ENCODE results near the gene GCC2.

The GCC2 gene

DNA sequence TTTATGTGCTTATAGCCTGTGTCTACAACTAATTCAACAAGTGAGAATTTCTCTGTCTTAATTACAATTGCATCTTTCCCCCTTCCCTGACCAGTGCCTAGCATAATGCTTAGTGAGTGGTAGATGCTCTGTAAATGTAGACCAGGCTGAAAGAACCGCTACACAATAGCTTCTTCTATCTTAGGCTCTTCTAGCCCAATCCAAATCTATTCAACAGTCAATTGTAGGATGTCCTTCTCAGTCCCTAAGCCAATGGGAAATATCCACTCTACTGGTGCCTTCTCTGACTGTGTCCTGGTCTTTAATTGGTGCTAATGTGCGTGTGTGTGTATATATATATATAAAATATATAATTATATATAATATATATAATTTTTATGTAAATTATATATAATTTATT is 34.1 kb upstream of the GCC2 start:
- TF ChIP-seq MYC (IDR thresholded peaks at IDR 0.05; ENCODE audit: low read depth, low read length) (no peak), POLR2A (IDR thresholded peaks at IDR 0.05; ENCODE audit: extremely low read depth, insufficient read length) (no peak)
- TF ChIP-seq, protein P1, sequence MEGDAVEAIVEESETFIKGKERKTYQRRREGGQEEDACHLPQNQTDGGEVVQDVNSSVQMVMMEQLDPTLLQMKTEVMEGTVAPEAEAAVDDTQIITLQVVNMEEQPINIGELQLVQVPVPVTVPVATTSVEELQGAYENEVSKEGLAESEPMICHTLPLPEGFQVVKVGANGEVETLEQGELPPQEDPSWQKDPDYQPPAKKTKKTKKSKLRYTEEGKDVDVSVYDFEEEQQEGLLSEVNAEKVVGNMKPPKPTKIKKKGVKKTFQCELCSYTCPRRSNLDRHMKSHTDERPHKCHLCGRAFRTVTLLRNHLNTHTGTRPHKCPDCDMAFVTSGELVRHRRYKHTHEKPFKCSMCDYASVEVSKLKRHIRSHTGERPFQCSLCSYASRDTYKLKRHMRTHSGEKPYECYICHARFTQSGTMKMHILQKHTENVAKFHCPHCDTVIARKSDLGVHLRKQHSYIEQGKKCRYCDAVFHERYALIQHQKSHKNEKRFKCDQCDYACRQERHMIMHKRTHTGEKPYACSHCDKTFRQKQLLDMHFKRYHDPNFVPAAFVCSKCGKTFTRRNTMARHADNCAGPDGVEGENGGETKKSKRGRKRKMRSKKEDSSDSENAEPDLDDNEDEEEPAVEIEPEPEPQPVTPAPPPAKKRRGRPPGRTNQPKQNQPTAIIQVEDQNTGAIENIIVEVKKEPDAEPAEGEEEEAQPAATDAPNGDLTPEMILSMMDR (IDR thresholded peaks at IDR 0.05; ENCODE audit: low read depth, low read length), result no peak
- TF ChIP-seq, protein P2, sequence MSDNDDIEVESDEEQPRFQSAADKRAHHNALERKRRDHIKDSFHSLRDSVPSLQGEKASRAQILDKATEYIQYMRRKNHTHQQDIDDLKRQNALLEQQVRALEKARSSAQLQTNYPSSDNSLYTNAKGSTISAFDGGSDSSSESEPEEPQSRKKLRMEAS (IDR thresholded peaks at IDR 0.05; ENCODE audit: low read depth, low read length), result no peak
- DNase-seq (ENCODE audit: low read depth), result no peak
- H3K4me3 ChIP-seq (ENCODE audit: low read depth, low read length), result no peak overlapping the region

DNA sequence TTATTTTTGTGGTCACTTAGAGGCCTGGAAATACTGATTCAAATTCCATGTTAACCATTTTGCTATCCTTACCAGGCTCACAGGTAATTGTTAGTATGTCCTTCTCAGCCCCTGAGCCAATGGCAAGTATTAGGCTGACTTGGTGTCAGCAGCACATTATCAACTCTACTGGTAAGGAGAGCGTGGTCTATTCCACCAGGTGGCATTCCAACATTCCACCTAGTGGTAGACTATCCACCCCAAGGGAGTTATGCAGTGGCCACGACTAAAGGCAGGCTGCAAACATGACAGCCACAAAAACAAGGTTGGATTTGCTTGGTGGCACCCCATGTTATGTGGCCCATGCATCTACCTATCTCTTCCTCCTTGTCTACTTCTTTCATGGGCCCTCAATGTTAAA is 31.8 kb upstream of the GCC2 start:
- TF ChIP-seq, protein P2 (IDR thresholded peaks at IDR 0.05; ENCODE audit: low read depth, low read length), result no peak
- TF ChIP-seq MYC (IDR thresholded peaks at IDR 0.05; ENCODE audit: low read depth, low read length), result no peak
- TF ChIP-seq, protein P1 (IDR thresholded peaks at IDR 0.05; ENCODE audit: low read depth, low read length), result no peak
- no peak for TF ChIP-seq POLR2A (IDR thresholded peaks at IDR 0.05; ENCODE audit: extremely low read depth, insufficient read length)
- no peak overlapping the region for H3K4me3 ChIP-seq (ENCODE audit: low read depth, low read length)
- DNase-seq (ENCODE audit: low read depth), result peak; percentile 19

DNA sequence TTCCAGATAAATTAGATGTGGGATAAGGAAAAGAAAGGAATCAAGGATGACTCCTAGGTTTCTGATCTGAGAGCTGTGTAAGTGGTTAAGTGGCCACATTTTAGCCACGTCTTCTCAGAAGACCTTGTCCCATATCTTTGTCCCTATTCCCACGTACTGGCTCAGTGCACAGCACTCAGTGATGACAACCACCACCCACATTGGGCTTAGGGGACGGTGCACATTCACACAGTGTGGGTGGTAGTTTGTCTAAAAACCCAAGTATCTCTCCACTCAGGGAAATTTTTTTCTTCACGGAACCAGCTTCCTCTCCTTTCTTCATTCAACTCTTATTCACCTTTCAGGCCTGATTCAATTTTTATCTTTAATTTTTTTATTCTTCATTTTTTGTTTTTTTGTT is 30.6 kb upstream of the GCC2 start:
- TF ChIP-seq, protein P2 (IDR thresholded peaks at IDR 0.05; ENCODE audit: low read depth, low read length), result no peak
- no peak for TF ChIP-seq POLR2A (IDR thresholded peaks at IDR 0.05; ENCODE audit: extremely low read depth, insufficient read length)
- TF ChIP-seq, protein P1 (IDR thresholded peaks at IDR 0.05; ENCODE audit: low read depth, low read length), result no peak
- no peak for DNase-seq (ENCODE audit: low read depth)
- H3K4me3 ChIP-seq (ENCODE audit: low read depth, low read length), result no peak overlapping the region

DNA sequence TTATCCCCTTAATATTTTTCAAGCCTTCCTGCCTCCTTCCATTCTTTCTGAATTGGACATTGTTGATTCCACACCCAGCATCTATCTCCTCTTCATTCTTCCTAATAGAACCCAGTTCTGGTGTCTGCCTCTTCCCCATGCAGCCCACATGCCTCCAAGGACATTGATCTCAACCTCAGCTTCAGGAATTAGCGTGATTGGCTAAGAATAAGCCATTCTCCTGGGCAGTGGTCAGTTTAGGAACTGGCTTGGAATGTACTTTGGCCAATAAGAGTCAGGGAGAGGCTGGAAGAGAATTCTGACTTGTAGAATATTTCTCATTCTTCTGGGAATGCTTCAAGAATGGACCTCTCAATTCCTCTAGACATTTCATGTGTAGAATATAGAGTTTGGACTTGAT is 25.9 kb upstream of the GCC2 start:
- TF ChIP-seq, protein P1 (IDR thresholded peaks at IDR 0.05; ENCODE audit: low read depth, low read length), result no peak
- TF ChIP-seq POLR2A (IDR thresholded peaks at IDR 0.05; ENCODE audit: extremely low read depth, insufficient read length) (no peak), MYC (IDR thresholded peaks at IDR 0.05; ENCODE audit: low read depth, low read length) (no peak)
- TF ChIP-seq, protein P2 (IDR thresholded peaks at IDR 0.05; ENCODE audit: low read depth, low read length), result no peak
- no peak overlapping the region for H3K4me3 ChIP-seq (ENCODE audit: low read depth, low read length)
- DNase-seq (ENCODE audit: low read depth), result no peak

DNA sequence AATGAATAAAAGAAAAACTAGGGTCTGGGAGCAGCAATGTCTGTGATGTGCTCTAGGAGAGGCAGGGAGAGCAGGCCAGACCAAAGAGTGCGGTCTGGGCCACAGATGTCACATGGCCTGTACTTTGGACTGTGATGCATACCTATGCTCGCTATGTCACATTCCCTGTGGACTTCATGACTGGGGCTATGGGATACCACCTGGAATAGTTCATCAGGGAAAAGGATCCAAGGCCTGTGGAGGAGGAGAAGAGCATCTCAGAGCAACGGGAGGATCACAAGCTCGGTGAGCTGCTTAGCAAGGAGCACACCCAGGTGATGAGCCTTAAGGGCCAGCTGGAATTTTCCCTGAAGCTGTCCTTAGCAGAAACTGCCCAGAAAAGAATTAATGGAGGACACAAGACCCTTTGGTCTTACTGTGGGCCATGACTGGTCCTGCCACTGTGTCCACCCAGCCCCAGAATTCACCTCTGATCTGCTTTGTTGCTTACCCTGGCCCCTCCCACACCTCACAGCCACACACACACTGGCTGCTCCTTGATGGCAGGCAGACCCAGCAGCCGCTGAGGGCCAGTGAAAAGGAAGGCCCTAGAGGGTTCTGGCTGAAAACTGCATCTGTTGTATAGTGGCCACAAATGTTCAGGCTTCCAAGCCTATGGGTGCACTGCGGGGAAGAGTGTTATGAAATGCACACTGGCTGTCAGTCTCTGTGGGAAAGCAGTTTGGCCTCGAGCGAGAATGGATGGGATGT is 25.3 kb upstream of the GCC2 start:
- TF ChIP-seq POLR2A (IDR thresholded peaks at IDR 0.05; ENCODE audit: extremely low read depth, insufficient read length) (no peak), MYC (IDR thresholded peaks at IDR 0.05; ENCODE audit: low read depth, low read length) (no peak)
- TF ChIP-seq, protein P1 (IDR thresholded peaks at IDR 0.05; ENCODE audit: low read depth, low read length), result no peak
- TF ChIP-seq, protein P2 (IDR thresholded peaks at IDR 0.05; ENCODE audit: low read depth, low read length), result no peak
- H3K4me3 ChIP-seq (ENCODE audit: low read depth, low read length), result no peak overlapping the region
- DNase-seq (ENCODE audit: low read depth), result no peak
